DMS53 treated with DMSO at 0.1 percent for 48 hours (cell line): ENCODE measurements around the gene AACS.
A peak's percentile ranks its signal among the peaks of the same experiment; 100 is the strongest.
"Not testable (repeated sequence)": the region's sequence is repeated elsewhere in the genome, so short reads cannot be mapped to it uniquely, and the experiment has no call there.

Experiments used
- DNase-seq: peaks from one replicate; lab custom pipeline; 2025; ENCODE audit not compliant: unreplicated experiment; lab: John Stamatoyannopoulos, UW

Gene AACS

GRCh38 chr12:125089626-125090025 lies 24.4 kb downstream of the AACS start:
- no peak for DNase-seq

GRCh38 chr12:125090437-125090836 lies 25.2 kb downstream of the AACS start:
- DNase-seq = no peak

GRCh38 chr12:125091401-125091800 lies 26.2 kb downstream of the AACS start:
- no peak for DNase-seq

- peak; percentile 27 for DNase-seq
These were observed 27.1 kb downstream of the AACS start for GRCh38 chr12:125092108-125092871.

GRCh38 chr12:125092872-125093680 lies 27.8 kb downstream of the AACS start:
- peak; percentile 93 for DNase-seq

GRCh38 chr12:125093681-125094330 lies 28.6 kb downstream of the AACS start:
- DNase-seq = peak; percentile 30

- DNase-seq = no peak
These were observed 31.7 kb downstream of the AACS start for GRCh38 chr12:125096894-125097293.

- DNase-seq = no peak
These were observed 32.2 kb downstream of the AACS start for GRCh38 chr12:125097427-125097826.

GRCh38 chr12:125098676-125099408 lies 33.6 kb downstream of the AACS start:
- no peak for DNase-seq

GRCh38 chr12:125099409-125099782 lies 34.2 kb downstream of the AACS start:
- DNase-seq = no peak

- no peak for DNase-seq
These were observed 35.6 kb downstream of the AACS start for GRCh38 chr12:125100551-125101434.

GRCh38 chr12:125104982-125105381 lies 39.7 kb downstream of the AACS start:
- no peak for DNase-seq

GRCh38 chr12:125105600-125105999 lies 40.4 kb downstream of the AACS start:
- DNase-seq = no peak

- no peak for DNase-seq
These were observed 45.6 kb downstream of the AACS start for GRCh38 chr12:125110641-125111360.

- DNase-seq = no peak
These were observed 46.2 kb downstream of the AACS start for GRCh38 chr12:125111403-125111802.

GRCh38 chr12:125112614-125113013 lies 47.4 kb downstream of the AACS start:
- DNase-seq = not testable (repeated sequence)

- no peak for DNase-seq
These were observed 48.0 kb downstream of the AACS start for GRCh38 chr12:125113263-125113662.

- DNase-seq = no peak
These were observed 48.6 kb downstream of the AACS start for GRCh38 chr12:125113789-125114188.

- no peak for DNase-seq
These were observed 49.3 kb downstream of the AACS start for GRCh38 chr12:125114365-125115141.
